Stimulated activated CD8-positive, alpha-beta memory T cell treated with anti-CD3 and anti-CD28 coated beads, Interleukin-2, amount 100 ng/mL, for 1 hour (primary cell): ENCODE results near the gene ZBTB20.

Source experiments
- DNase-seq, 2 donors: peaks; one replicate each; pipeline ENCODE4 v3.0.0-alpha.2; 2020; ENCODE audit warnings: low read depth in 2 of 2

The ZBTB20 gene

GRCh38 chr3:114332342-114333179 lies 814.5 kb downstream of the ZBTB20 start:
- no peak for DNase-seq

GRCh38 chr3:114331710-114332109 lies 815.4 kb downstream of the ZBTB20 start:
- no peak for DNase-seq

- no peak for DNase-seq
Observed at GRCh38 chr3:114331007-114331406, 816.1 kb downstream of the ZBTB20 start.

- DNase-seq = no peak
Observed at GRCh38 chr3:114329823-114330222, 817.3 kb downstream of the ZBTB20 start.

GRCh38 chr3:114328345-114328744 lies 818.7 kb downstream of the ZBTB20 start:
- DNase-seq = no peak

- no peak for DNase-seq
Observed at GRCh38 chr3:114327665-114328064, 819.4 kb downstream of the ZBTB20 start.

GRCh38 chr3:114323546-114324254 lies 823.4 kb downstream of the ZBTB20 start:
- no peak for DNase-seq

- DNase-seq = no peak
Observed at GRCh38 chr3:114320246-114320645, 826.8 kb downstream of the ZBTB20 start.

GRCh38 chr3:114319453-114319852 lies 827.6 kb downstream of the ZBTB20 start:
- no peak for DNase-seq

- no peak for DNase-seq
Observed at GRCh38 chr3:114318295-114318694, 828.8 kb downstream of the ZBTB20 start.

GRCh38 chr3:114314282-114314681 lies 832.8 kb downstream of the ZBTB20 start:
- DNase-seq = no peak

GRCh38 chr3:114313426-114313825 lies 833.7 kb downstream of the ZBTB20 start:
- DNase-seq = no peak

GRCh38 chr3:114310695-114311094 lies 836.4 kb downstream of the ZBTB20 start:
- no peak for DNase-seq

GRCh38 chr3:114308830-114309229 lies 838.3 kb downstream of the ZBTB20 start:
- DNase-seq = no peak

- DNase-seq = no peak
Observed at GRCh38 chr3:114308377-114308776, 838.7 kb downstream of the ZBTB20 start.

- no peak for DNase-seq
Observed at GRCh38 chr3:114307832-114308231, 839.3 kb downstream of the ZBTB20 start.

GRCh38 chr3:114307222-114307830 lies 839.8 kb downstream of the ZBTB20 start:
- DNase-seq = no peak

GRCh38 chr3:114299941-114300624 lies 847.0 kb downstream of the ZBTB20 start:
- DNase-seq = no peak

GRCh38 chr3:114299421-114299820 lies 847.7 kb downstream of the ZBTB20 start:
- no peak for DNase-seq

GRCh38 chr3:114295946-114296345 lies 851.1 kb downstream of the ZBTB20 start:
- DNase-seq = no peak

- DNase-seq = no peak
Observed at GRCh38 chr3:114294940-114295480, 852.1 kb downstream of the ZBTB20 start.
